Measurements from ENCODE around the gene IL36RN.
"Not testable (repeated sequence)": the region's sequence is repeated elsewhere in the genome, so short reads cannot be mapped to it uniquely, and the experiment has no call there.

The IL36RN gene

DNA sequence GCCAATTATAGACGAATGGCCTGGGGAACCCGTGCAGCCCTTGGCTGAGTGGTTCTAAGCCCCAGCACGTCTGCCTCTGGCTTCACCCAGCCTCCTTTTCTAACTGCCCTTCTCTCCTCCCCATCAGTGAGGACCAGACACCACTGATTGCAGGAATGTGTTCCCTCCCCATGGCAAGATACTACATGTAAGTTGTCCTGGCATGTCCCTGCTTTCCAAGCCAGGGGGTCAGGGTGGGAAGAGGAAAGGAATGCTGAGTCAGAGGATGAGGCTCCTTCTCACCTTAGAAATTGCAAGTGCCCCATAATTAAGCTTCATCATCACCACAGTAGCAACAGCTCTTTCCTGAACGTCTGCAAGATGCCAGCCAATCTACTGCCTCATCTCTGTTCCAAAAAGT, 13.6 kb downstream of the IL36RN start:
- in situ Hi-C loops (cut with HindIII; ENCODE audit: low sequenced_read_pairs): loop anchor here (10.0 kb wide), 2 partner anchors 62 to 142 kb away; no protein-coding TSS in a partner anchor

DNA sequence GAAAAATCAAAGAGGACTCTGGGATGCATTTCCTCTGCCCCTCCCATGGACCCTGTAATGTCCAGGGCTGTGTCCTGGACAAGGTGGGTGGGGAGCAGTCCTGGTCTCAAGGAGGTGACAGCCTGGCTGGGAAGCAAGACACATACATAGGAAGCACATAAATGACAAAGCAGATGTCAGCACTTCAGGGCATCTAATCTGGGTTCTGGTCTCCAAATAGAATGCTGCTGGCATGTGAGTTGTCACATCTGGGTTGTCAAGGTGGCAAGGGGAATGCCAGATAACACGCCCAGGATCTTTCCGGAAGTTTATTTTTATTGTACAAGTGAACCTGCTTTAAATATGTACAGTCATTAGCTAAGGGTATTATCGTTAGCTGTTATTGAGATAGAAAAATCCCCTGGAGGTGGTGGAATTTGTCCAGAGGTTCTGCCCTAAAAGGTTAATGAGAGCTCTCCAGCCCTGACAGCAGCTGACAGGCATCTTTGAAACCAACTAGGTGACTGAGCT, 14.4 kb downstream of the IL36RN start:
- in situ Hi-C loops (cut with HindIII; ENCODE audit: low sequenced_read_pairs): loop anchor here (10.0 kb wide), 2 partner anchors 61 to 141 kb away; no protein-coding TSS in a partner anchor

DNA sequence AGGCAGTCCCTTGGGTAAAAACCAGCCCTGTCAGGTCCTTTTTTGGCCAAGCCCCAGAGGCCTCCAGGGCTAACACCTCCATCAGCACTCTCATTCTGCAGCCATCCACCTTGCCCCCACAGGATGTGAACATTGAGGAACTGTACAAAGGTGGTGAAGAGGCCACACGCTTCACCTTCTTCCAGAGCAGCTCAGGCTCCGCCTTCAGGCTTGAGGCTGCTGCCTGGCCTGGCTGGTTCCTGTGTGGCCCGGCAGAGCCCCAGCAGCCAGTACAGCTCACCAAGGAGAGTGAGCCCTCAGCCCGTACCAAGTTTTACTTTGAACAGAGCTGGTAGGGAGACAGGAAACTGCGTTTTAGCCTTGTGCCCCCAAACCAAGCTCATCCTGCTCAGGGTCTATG, 16.0 kb downstream of the IL36RN start:
- in situ Hi-C loops (cut with HindIII; ENCODE audit: low sequenced_read_pairs): loop anchor here (10.0 kb wide), 2 partner anchors 60 to 140 kb away; no protein-coding TSS in a partner anchor

DNA sequence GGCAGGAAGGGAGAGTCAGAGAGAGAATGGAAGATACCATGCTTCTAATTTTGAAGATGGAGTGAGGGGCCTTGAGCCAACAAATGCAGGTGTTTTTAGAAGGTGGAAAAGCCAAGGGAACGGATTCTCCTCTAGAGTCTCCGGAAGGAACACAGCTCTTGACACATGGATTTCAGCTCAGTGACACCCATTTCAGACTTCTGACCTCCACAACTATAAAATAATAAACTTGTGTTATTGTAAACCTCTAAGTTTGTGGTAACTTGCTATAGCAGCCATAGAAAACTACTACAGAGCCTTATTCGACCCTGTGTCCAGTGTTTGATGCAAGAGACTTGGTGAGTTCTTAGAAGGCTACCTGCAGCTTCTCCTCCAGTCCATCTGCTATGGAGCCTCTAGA, 16.6 kb downstream of the IL36RN start:
- in situ Hi-C loops (cut with HindIII; ENCODE audit: low sequenced_read_pairs): loop anchor here (10.0 kb wide), 2 partner anchors 59 to 139 kb away; no protein-coding TSS in a partner anchor

DNA sequence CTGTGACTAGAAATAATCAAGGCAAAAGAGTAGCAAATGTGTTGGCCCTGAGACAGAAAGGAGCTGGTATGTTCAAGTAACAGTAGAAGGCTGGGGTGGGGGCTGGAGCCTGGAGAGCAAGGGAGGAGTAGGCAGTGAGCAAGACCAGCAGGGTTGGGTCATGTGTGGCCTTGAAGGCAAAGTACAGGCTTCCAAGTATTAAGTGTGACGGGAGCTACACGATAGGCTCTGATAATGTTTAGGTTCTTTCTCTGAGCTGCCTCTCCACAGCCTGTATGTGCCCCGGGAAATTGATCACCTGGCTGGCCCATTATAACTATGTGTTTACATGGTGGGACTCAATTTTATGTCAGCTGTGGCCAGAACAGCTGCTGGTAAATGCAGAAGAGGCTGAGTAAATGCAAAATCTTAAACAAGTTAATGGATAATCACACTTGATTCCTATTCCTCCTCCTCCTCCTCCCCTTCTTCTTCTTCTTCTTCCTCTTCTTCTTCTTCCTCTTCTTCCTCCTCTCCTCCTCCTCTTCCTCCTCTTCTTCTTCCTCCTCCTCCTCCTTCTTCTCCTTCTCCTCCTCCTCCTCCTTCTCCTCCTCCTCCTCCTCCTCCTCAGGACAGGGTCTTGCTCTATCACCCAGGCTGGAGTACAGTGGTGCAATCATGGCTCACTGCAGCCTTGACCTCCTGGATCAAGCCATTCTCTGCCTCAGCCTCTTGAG, 18.1 kb downstream of the IL36RN start:
- in situ Hi-C loops (cut with HindIII; ENCODE audit: low sequenced_read_pairs): loop anchor here (10.0 kb wide), 2 partner anchors 58 to 138 kb away; no protein-coding TSS in a partner anchor

DNA sequence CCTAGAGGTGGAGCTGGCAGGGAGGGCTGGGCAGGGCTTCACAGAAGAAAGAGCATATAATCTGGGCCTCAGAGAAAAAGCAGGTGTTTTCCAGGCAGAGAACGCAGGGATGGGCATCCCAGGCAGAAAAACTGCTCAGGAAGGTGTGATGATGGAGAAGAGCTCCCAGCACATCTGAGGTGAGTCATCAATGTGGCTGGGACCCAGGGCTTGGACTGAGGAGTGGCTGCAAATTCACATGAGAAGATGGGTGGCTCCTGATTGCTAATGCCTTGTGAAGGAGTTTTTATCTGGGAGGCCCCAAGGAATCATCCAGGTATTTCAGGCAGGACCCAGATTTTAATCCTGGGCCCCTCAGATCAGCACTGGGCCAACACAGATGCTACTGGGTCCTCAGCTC, 18.9 kb downstream of the IL36RN start:
- in situ Hi-C loops (cut with HindIII; ENCODE audit: low sequenced_read_pairs): loop anchor here (10.0 kb wide), 2 partner anchors 57 to 137 kb away; no protein-coding TSS in a partner anchor

DNA sequence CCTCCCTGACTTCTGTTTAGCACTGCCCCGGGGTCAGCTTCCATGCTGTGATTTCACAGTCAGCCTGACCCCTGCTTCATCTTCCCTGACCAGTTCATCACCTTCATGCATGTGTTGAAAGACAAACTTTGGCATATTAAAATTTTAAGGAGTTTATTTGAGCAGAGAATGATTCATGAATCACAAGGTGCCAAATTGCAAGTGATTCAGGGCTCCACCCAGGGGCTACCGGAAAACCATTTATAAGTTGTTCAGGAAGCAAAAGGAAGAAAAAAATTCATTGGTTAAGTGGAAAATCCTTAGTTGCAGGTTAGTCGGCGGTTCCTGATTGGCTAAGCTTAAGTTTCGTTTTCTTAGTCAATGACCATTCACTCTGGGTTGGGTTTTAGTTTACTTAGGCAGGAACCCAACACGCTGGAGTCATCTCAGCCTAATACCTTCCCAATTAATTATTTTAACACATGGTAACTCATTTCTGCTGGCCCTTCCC, 19.4 kb downstream of the IL36RN start:
- in situ Hi-C loops (cut with HindIII; ENCODE audit: low sequenced_read_pairs): loop anchor here (10.0 kb wide), 2 partner anchors 56 to 136 kb away; no protein-coding TSS in a partner anchor

DNA sequence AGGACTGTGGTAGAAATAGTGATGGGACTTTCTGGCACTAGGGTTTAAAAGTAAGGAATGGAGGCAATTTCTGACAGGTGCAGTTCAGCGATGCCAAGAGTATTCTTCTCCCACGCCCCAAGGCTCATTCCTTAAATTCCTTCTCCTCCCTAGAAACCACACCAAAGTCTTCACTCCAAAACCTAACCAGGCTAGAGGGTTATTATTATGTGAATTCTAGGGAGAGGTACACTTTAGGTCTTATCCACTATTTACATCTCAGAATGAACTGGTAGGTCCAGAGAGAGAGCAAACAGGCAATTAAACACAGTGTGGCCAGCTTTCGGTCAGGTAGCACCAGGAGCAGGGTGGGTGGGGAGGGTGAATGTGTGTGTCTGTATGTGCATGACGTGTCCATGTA, 20.1 kb downstream of the IL36RN start:
- in situ Hi-C loops (cut with HindIII; ENCODE audit: low sequenced_read_pairs): loop anchor here (10.0 kb wide), 2 partner anchors 56 to 136 kb away; no protein-coding TSS in a partner anchor

DNA sequence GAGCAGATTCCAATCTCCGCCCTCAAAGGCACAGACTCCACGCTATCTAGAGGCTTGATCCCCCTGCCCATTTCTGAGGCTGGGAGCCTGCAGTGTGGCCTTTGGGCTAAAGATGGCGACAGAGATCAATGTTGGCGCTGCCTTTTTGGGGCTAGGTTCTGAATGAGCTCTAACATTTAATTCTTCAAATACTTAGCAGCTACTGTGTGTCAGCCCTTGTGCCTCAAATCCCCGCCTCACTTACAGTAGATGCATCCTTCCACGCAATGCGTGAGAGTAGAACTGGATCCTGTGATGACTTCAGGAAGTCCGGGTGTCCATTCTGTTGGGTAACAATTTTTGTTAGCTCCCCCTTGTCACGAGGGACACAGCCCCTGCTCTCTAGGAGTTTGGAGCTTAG, 21.1 kb downstream of the IL36RN start:
- in situ Hi-C loops (cut with HindIII; ENCODE audit: low sequenced_read_pairs): no loop called here

DNA sequence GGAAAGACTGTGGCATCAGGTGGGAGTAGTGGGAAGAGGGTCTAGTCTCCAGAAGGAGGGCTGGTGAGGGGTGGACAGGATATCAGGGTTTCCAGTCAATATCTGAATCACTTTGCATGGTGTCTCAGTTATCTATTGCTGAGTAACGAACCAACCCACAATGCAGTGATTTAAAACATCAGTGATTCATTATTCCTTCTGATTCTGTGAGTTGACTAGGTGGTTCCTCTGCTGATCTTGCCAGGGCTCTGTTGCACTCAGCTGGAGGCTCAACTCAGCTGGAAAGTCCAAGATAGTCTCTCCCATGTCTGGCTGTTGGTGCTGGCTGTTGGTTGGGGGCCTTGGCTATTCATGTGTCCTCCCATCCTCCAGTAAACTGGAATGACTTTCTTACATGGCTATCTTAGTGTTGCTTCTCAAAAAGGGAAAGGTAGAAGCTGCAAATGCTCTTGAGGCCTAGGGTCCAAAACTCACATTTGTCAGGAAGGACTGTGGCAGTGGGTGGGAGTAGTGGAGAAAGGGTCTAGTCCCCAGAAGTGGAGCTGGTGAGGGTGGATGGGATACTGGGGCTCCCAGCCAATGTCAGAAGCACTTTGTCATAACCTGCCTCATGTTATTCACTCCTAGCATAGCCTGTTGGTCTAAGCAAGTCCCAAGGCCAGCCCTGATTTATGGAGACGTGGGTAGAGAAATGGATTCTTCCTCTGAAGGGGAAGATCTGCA, 22.7 kb downstream of the IL36RN start:
- in situ Hi-C loops (cut with HindIII; ENCODE audit: low sequenced_read_pairs): no loop called here

DNA sequence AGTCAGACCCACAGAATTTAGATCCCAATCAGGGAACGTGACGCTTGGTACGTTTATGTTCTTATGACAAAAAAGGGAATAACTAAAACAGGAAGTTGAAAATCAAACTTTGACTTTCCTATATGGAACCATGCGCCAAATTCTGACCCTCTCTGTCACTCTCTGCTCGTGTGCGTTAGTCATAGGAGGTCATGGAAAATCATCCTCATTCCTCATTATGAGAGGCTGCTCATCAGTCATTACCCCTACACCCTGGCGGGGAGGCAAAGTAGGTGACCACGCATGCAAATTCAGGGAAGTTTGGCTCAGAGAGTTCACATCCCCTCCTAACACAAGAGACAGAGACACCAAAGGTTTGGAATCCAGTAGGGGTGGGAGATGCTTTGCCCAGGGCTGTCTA, 24.3 kb downstream of the IL36RN start:
- in situ Hi-C loops (cut with HindIII; ENCODE audit: low sequenced_read_pairs): no loop called here

DNA sequence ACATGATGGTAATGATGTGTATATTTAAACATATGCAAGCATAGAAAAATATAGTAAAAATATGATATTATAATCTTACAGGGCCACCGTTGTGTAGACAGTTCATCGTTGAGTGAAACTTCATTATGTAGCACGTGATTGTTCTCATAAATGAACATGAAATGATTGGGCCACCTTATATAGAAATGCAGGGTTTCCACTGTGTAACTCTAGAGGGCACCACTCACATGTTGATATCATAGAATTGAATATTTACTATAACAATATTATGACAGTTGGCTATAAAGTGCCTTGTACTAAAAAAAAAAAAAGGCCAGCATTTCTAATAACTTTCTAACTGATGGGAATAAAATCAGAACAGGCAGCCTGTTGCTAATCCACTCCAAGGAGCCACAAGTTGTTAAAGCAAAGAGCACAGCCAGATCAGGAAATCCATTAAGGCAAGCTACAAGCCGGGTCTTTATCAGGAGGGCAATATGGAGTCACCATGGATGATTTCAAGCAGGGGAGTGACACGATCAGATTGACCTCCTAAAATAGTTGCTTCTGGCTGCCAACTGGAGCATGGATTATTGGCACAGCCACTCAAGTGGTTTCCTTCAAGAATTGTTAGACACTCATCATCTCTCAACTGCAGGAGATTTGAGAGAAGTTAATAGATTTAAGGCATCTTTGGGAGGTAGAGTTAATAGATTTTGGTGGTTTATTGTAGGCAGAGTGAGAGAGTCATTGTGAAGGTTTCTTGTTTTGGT, 25.4 kb downstream of the IL36RN start:
- in situ Hi-C loops (cut with HindIII; ENCODE audit: low sequenced_read_pairs): no loop called here

DNA sequence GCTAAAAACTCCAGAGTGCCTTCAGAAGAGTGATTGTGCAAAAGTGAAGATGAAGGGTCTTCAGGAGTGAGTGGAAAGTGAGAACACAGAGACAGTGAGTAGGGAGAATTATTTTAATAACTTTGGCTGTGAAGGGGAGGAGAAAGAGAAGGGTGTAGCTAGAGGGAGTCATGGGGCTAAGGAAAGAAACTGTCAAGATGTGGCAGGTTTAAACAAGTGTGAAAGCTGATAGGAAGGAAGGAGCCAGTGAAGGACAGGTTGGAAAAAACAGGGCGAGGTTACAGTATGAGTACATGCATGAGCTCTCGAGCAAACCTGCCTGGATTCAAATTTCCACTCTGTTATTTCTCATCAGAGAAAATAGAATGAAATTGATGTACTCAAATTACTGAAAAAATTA, 26.5 kb downstream of the IL36RN start:
- in situ Hi-C loops (cut with HindIII; ENCODE audit: low sequenced_read_pairs): no loop called here

DNA sequence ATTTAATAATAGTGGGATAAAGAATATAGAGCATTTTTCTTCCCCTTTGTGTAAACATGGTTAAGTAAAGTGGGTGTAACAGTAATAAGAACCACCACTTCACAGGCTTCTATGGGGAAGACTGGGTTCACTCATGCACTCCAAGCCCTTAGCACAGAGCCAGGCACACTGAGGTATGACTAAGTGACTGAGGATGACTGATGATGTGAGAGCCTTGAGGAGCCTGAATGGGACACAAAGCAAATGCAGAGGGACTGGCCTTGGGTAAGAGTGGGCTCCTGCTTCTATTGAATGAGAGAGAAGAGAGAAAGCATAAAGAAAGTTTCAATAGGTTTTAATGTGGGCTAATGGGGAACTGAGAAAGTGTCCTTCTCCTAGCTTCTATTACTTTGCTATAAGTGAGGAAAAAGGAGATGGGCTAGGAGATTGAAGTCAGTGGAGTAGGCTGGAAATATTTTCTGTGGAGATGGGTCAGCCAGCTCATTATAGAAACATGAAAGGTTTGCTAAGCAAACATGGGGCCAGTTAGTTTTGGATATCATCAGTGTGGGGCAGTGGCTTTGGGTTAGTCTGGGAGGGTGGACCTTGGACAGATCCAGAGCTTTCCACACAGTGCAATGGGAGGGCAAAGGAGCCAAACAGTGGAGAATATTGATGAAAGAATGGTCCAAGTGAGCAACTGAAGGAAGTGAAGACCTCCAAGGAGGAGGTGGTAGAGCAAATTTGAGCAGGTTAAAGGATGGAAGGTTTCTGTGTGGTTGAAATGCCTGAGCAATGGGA, 29.4 kb downstream of the IL36RN start:
- in situ Hi-C loops (cut with HindIII; ENCODE audit: low sequenced_read_pairs): no loop called here

DNA sequence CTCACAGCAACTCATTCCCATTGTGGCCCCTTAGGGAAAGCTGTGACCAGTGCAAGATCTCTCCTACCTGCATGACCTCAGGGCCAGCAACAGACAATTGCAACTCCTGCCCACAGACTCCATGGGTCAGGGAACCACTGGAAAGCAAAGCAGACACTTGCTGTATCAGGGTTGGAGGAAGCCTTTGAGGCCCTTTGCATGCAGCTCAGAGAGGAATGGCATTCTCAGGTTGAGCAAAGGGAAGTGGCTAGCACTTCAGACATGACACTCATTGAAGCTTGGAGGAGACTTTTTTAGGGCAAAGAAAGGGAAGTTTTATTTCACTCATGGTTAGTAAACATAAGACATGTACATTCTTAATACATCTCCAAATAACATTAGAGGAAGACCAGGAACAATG, 30.9 kb downstream of the IL36RN start:
- in situ Hi-C loops (cut with HindIII; ENCODE audit: low sequenced_read_pairs): no loop called here

DNA sequence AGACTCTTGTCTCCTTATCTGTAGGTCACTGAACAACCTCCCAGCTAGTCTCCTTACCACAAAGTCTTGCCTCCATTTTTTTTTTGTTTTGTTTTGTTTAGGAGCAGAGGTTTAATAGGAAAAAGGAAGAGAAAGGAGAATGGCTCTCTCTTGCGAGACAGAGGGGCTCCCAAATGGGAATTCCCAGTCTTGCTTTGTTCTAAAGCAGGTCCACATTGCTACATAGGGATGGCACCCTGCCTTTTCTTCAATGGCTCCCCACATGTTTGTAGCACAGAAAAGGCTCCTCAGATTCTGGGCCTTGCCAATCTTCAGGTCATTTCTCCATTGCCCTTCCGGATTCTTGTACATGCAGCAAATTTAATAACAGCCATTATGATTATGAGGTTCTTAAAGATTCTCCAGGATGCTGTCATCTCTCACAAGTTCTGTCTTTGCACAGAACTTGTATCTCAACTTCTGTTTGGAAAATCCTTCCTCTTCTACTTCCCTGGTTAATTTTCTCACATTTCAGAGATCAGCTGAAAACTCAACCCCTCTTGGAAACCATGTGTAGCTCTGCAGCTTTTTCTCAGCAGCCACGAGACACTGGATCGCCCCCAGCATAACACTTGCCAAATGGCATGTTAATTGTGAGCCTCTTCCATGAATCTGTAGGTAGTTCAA, 32.4 kb downstream of the IL36RN start:
- in situ Hi-C loops (cut with HindIII; ENCODE audit: low sequenced_read_pairs): no loop called here

DNA sequence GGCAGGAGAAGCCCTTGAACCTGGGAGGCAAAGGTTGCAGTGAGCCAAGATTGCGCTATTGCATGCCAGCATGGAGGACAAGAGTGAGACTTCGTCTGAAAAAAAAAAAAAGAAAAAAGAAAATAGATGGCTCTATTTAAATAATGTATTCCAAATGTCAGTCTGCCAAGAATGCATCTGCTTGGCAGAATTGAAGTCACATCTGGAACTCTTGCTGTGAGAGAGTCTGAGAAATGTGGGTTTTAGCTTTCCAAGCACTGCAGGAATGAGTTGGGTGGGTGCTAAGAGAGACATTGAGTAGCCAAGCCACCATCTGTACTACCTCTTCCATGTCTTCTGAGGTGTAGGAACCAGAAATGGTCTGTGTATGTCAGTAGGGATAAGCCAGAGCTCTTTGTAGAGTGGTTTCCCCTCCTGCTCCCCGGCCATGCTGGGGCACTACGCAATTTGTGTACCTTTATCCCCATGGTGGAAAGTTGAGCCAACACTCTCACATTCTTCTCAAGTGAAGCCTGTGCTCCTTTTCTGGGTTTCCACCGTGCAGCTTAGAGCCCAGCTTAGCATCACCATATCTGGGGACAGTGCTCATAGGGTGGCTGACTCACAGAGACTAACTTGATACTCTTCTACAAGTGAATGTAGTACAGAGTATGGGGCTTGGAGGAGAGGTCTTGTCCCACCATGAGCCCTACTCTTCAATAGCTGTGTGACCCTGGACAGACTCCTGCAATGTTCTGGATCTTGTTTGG, 34.0 kb downstream of the IL36RN start:
- in situ Hi-C loops (cut with HindIII; ENCODE audit: low sequenced_read_pairs): no loop called here

DNA sequence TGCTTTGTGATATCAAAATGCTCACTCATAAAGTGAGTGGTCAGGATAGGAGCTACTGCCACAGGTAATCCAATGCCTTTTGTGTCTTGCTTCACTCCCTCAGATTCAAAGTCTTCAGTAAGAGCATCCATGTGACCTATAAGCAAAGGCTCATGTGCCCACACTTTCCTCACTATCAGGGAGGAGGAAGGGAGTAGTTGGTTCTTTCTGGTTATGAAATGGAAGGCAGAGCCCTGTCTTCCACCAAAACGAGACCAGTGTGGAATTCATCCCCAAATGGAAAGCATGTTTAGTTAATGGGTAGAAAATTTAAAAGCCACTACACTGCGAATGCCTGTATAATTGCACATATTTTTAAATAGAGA, 34.6 kb downstream of the IL36RN start:
- in situ Hi-C loops (cut with HindIII; ENCODE audit: low sequenced_read_pairs): no loop called here

DNA sequence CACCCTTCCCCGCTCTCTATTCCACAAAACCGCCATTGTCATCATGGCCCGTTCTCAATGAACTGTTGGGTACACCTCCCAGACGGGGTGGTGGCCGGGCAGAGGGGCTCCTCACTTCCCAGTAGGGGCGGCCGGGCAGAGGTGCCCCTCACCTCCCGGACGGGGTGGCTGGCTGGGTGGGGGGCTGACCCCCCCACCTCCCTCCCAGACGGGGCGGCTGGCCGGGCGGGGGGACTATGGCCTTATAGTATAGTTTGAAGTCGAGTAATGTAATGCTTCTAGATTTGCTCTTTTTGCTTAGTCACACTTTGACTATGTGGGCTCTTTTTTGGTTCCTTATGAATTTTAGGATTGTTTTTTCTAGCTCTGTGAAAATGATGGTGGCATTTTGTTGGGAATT, 37.3 kb downstream of the IL36RN start:
- in situ Hi-C loops (cut with HindIII; ENCODE audit: low sequenced_read_pairs): not testable (repeated sequence)

Measured in DLD1 (cell line).